22Rv1 (cell line): ENCODE results near the gene HAUS3.

Experiments used
- ZFX ChIP-seq: fragments of 450-650 bp; IDR thresholded peaks from 2 replicates; pipeline ENCODE4 v1.6.1; 2017; ENCODE audit warnings: antibody characterized with exemption, borderline replicate concordance
- TF ChIP-seq, protein P1 (sequence below): fragments of 450-650 bp; IDR thresholded peaks from 2 replicates; pipeline ENCODE4 v1.5.1; 2017; ENCODE audit warnings: mild to moderate bottlenecking

GRCh38 chr4:2254665-2255500, 13.0 kb upstream of the HAUS3 start:
- TF ChIP-seq, protein P1, sequence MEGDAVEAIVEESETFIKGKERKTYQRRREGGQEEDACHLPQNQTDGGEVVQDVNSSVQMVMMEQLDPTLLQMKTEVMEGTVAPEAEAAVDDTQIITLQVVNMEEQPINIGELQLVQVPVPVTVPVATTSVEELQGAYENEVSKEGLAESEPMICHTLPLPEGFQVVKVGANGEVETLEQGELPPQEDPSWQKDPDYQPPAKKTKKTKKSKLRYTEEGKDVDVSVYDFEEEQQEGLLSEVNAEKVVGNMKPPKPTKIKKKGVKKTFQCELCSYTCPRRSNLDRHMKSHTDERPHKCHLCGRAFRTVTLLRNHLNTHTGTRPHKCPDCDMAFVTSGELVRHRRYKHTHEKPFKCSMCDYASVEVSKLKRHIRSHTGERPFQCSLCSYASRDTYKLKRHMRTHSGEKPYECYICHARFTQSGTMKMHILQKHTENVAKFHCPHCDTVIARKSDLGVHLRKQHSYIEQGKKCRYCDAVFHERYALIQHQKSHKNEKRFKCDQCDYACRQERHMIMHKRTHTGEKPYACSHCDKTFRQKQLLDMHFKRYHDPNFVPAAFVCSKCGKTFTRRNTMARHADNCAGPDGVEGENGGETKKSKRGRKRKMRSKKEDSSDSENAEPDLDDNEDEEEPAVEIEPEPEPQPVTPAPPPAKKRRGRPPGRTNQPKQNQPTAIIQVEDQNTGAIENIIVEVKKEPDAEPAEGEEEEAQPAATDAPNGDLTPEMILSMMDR = no peak
- no peak for TF ChIP-seq ZFX
